ENCODE results near the gene GOLGA8T.
"Not testable (repeated sequence)": the region's sequence is repeated elsewhere in the genome, so short reads cannot be mapped to it uniquely, and the experiment has no call there.

DNA sequence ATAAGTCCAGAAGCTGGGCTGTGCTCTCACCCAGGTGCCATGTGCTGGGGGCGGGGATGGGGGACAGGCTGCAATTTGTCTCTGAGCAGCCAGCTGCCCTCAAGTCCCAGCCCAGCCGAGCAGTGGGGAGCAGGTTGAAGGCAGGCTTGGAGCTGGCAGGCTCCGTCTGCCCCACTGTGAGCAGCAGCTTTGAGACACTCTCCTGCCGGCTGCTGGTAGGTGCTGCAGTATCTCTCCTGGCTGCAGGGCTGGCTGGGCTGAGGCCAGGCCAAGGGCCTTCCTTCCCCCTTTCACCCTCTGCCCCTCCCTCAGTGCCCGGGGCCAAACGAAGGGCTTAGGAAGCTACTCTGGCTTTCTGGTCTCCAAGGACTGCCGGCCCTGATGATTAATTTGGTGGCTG lies 50.6 kb downstream of the GOLGA8T start:
- TF ChIP-seq, protein P1, sequence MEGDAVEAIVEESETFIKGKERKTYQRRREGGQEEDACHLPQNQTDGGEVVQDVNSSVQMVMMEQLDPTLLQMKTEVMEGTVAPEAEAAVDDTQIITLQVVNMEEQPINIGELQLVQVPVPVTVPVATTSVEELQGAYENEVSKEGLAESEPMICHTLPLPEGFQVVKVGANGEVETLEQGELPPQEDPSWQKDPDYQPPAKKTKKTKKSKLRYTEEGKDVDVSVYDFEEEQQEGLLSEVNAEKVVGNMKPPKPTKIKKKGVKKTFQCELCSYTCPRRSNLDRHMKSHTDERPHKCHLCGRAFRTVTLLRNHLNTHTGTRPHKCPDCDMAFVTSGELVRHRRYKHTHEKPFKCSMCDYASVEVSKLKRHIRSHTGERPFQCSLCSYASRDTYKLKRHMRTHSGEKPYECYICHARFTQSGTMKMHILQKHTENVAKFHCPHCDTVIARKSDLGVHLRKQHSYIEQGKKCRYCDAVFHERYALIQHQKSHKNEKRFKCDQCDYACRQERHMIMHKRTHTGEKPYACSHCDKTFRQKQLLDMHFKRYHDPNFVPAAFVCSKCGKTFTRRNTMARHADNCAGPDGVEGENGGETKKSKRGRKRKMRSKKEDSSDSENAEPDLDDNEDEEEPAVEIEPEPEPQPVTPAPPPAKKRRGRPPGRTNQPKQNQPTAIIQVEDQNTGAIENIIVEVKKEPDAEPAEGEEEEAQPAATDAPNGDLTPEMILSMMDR (IDR thresholded peaks at IDR 0.05), result not testable (repeated sequence)
- TF ChIP-seq POLR2A (IDR thresholded peaks at IDR 0.05), result not testable (repeated sequence)
